ENCODE measurements around the gene RAPGEF1. TPM values are rescaled to one million over a fixed set of nuclear protein-coding genes. Genes with fewer than 3 reads are reported as not detected.
A peak's percentile ranks its signal among the peaks of the same experiment; 100 is the strongest.

Gene RAPGEF1
- total RNA-seq, 4 donors from 2014 or later: 43.0 to 58.3 (median 51.7) TPM

- TF ChIP-seq EP300 (IDR thresholded peaks at IDR 0.05): no peak
- TF ChIP-seq CTCF (IDR thresholded peaks at IDR 0.05): no peak
- no peak for TF ChIP-seq POLR2A (IDR thresholded peaks at IDR 0.05)
- no peak for TF ChIP-seq POLR2AphosphoS5 (IDR thresholded peaks at IDR 0.05)
- DNase-seq (ENCODE audit: low spot score in 2 of 2): peak in 1 of 2 donors; percentile 8
- Histone ChIP-seq H3K27me3 (no peaks in the 10 kb centered on the region), H3K9me3 (no peaks in the 10 kb centered on the region), H3K27ac (peak overlapping the region; percentile 79), H3K4me3 (no peak overlapping the region), H3K36me3 (no peaks in the 10 kb centered on the region), H3K4me1 (peaks cover 80% of the 10 kb centered on the region)
- 15% methylated on average over 4 of the region's 4 CpGs for WGBS
Measured at GRCh38 chr9:131707733-131708157, 32.1 kb downstream of the RAPGEF1 start.

DNA sequence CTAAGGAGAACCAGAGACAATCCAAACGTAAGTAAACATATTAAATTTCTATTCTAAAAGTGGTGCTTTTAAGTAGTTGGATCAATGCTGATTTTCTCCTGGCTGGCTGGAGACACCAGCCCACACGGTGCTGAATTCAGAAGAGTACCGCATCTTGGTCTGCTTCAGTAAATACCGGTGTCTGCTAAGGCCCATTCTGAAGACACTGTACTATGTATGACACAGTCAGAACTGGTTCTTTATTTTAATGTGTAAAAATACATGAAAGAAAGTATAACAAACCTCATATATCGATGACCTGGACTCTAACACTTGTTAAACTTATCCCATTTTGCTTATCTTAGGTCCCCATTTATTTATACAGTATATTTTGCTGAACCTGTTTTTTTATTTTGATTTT is 32.8 kb downstream of the RAPGEF1 start:
- Histone ChIP-seq H3K27ac (peak overlapping the region; percentile 79), H3K4me1 (peaks cover 76% of the 10 kb centered on the region), H3K27me3 (no peaks in the 10 kb centered on the region), H3K36me3 (no peaks in the 10 kb centered on the region), H3K9me3 (no peaks in the 10 kb centered on the region), H3K4me3 (no peak overlapping the region)
- peak in 1 of 2 donors; percentile 4 for DNase-seq (ENCODE audit: low spot score in 2 of 2)
- TF ChIP-seq POLR2A (IDR thresholded peaks at IDR 0.05) (no peak), EP300 (IDR thresholded peaks at IDR 0.05) (no peak), CTCF (IDR thresholded peaks at IDR 0.05) (no peak), POLR2AphosphoS5 (IDR thresholded peaks at IDR 0.05) (no peak)
- 77% methylated on average over 5 of the region's 5 CpGs for WGBS

- DNase-seq (ENCODE audit: low spot score in 2 of 2): peak in 1 of 2 donors; percentile 14
- H3K9me3 ChIP-seq: no peaks in the 10 kb centered on the region
- H3K27ac ChIP-seq: no peak overlapping the region
- no peaks in the 10 kb centered on the region for H3K27me3 ChIP-seq
- 97% methylated on average over 6 of the region's 6 CpGs for WGBS
- H3K4me1 ChIP-seq: peaks cover 76% of the 10 kb centered on the region
- no peaks in the 10 kb centered on the region for H3K36me3 ChIP-seq
- TF ChIP-seq POLR2A (IDR thresholded peaks at IDR 0.05) (no peak), CTCF (IDR thresholded peaks at IDR 0.05) (no peak), POLR2AphosphoS5 (IDR thresholded peaks at IDR 0.05) (no peak), EP300 (IDR thresholded peaks at IDR 0.05) (no peak)
- H3K4me3 ChIP-seq: no peak overlapping the region
Measured at GRCh38 chr9:131706608-131706970, 33.3 kb downstream of the RAPGEF1 start.

GRCh38 chr9:131704988-131705387 is 34.9 kb downstream of the RAPGEF1 start:
- no peaks in the 10 kb centered on the region for H3K9me3 ChIP-seq
- H3K27me3 ChIP-seq: no peaks in the 10 kb centered on the region
- DNase-seq (ENCODE audit: low spot score in 2 of 2): peak in 1 of 2 donors; percentile 38
- no peak overlapping the region for H3K27ac ChIP-seq
- H3K4me3 ChIP-seq: no peak overlapping the region
- TF ChIP-seq CTCF (IDR thresholded peaks at IDR 0.05) (no peak), POLR2AphosphoS5 (IDR thresholded peaks at IDR 0.05) (no peak), EP300 (IDR thresholded peaks at IDR 0.05) (no peak), POLR2A (IDR thresholded peaks at IDR 0.05) (no peak)
- H3K36me3 ChIP-seq: no peaks in the 10 kb centered on the region
- WGBS: 71% methylated on average over 4 of the region's 4 CpGs
- peaks cover 78% of the 10 kb centered on the region for H3K4me1 ChIP-seq

DNA sequence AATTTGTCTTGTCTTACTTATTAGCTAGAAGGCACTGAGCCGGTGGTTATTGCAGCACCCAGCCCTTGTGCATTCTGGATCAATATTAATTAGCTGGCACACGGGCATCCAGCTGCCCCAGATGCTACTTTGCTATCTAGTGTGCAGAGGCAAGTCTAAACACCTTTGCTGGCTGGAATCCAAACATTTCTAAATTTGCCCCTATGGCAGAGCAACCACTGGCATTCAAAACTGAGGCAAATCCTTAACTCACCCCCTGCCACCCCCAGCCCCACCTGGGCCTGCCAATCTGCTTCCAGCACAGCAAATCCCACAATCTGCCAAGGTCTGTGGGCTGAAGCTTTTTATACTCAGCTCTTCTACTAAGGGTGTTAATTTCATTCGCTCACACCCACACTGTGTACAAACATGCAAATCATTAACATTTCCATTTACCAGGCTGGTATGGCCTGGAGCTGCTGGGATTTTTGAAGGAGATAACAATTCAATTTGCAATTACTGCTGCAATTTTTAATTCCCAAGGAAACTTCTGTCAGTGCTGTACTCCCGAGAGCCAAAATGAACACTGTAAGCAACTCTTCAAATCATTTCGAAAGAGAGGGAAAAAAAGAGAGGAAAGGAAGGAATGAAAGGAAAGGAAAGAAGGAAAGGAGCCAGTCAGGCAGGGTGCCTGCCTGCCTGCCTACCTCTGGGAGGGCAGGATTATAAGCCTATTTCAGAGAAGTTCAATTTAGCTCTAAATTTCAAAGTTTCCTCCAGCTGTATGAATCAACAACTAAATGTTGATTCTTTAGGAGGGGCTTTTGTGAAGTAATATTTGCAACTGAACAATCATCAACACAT is 35.5 kb downstream of the RAPGEF1 start:
- Histone ChIP-seq H3K27me3 (peaks cover 3% of the 10 kb centered on the region), H3K4me3 (no peak overlapping the region), H3K27ac (no peak overlapping the region), H3K4me1 (peaks cover 78% of the 10 kb centered on the region), H3K36me3 (no peaks in the 10 kb centered on the region), H3K9me3 (no peaks in the 10 kb centered on the region)
- DNase-seq (ENCODE audit: low spot score in 2 of 2): peak in 1 of 2 donors; percentile 41
- no peak for TF ChIP-seq POLR2A (IDR thresholded peaks at IDR 0.05)
- no peak for TF ChIP-seq POLR2AphosphoS5 (IDR thresholded peaks at IDR 0.05)
- no peak for TF ChIP-seq EP300 (IDR thresholded peaks at IDR 0.05)
- TF ChIP-seq CTCF (IDR thresholded peaks at IDR 0.05): no peak
- WGBS: 32% methylated on average over 5 of the region's 5 CpGs
